ENCODE results near the gene TESPA1.

GRCh38 chr12:54956322-54956721 is 28.2 kb downstream of the TESPA1 start:
- TF ChIP-seq CTCF (IDR thresholded peaks at IDR 0.05; ENCODE audit: control extremely low read depth in 1 of 3, insufficient read depth in 1 of 3, low read depth in 1 of 3, low read length in 3 of 3): no peak
- TF ChIP-seq GTF2F1 (IDR thresholded peaks at IDR 0.05; ENCODE audit: borderline replicate concordance, low read depth, low read length): no peak
- TF ChIP-seq USF2 (IDR thresholded peaks at IDR 0.05; ENCODE audit: low read length): no peak
